Measurements from ENCODE around the gene MYO1D.
"Not testable (repeated sequence)": the region's sequence is repeated elsewhere in the genome, so short reads cannot be mapped to it uniquely, and the experiment has no call there.

Gene MYO1D

GRCh38 chr17:32854207-32854606 is 22.7 kb downstream of the MYO1D start:
- DNase-seq, result no peak

GRCh38 chr17:32852811-32853210 is 24.1 kb downstream of the MYO1D start:
- no peak for DNase-seq

GRCh38 chr17:32849879-32850278 is 27.0 kb downstream of the MYO1D start:
- no peak for DNase-seq

GRCh38 chr17:32847977-32848376 is 28.9 kb downstream of the MYO1D start:
- DNase-seq, result no peak

GRCh38 chr17:32846143-32846542 is 30.8 kb downstream of the MYO1D start:
- DNase-seq, result no peak

- no peak for DNase-seq
Observed at GRCh38 chr17:32840241-32840640, 36.7 kb downstream of the MYO1D start.

GRCh38 chr17:32836527-32836926 is 40.4 kb downstream of the MYO1D start:
- no peak for DNase-seq

GRCh38 chr17:32835291-32835761 is 41.6 kb downstream of the MYO1D start:
- no peak for DNase-seq

GRCh38 chr17:32834104-32834503 is 42.8 kb downstream of the MYO1D start:
- no peak for DNase-seq

GRCh38 chr17:32833526-32833925 is 43.4 kb downstream of the MYO1D start:
- no peak for DNase-seq

- no peak for DNase-seq
Observed at GRCh38 chr17:32833076-32833475, 43.8 kb downstream of the MYO1D start.

- DNase-seq, result no peak
Observed at GRCh38 chr17:32831627-32832243, 45.2 kb downstream of the MYO1D start.

- no peak for DNase-seq
Observed at GRCh38 chr17:32831223-32831622, 45.7 kb downstream of the MYO1D start.

- DNase-seq, result no peak
Observed at GRCh38 chr17:32828822-32829221, 48.1 kb downstream of the MYO1D start.

GRCh38 chr17:32827227-32827626 is 49.7 kb downstream of the MYO1D start:
- DNase-seq, result no peak

- DNase-seq, result no peak
Observed at GRCh38 chr17:32826076-32826475, 50.8 kb downstream of the MYO1D start.

GRCh38 chr17:32824334-32824733 is 52.6 kb downstream of the MYO1D start:
- DNase-seq, result no peak

- no peak for DNase-seq
Observed at GRCh38 chr17:32822996-32823395, 53.9 kb downstream of the MYO1D start.

GRCh38 chr17:32821987-32822934 is 54.7 kb downstream of the MYO1D start:
- not testable (repeated sequence) for DNase-seq

GRCh38 chr17:32820440-32820839 is 56.5 kb downstream of the MYO1D start:
- no peak for DNase-seq

GRCh38 chr17:32819787-32820186 is 57.1 kb downstream of the MYO1D start:
- DNase-seq, result no peak

GRCh38 chr17:32819035-32819434 is 57.9 kb downstream of the MYO1D start:
- DNase-seq, result no peak

GRCh38 chr17:32815460-32815859 is 61.5 kb downstream of the MYO1D start:
- no peak for DNase-seq

- no peak for DNase-seq
Observed at GRCh38 chr17:32814836-32815235, 62.1 kb downstream of the MYO1D start.
